Fibroblast of lung (primary cell): Measurements from ENCODE around the gene HIVEP3.

Experiments used
- CTCF ChIP-seq, 2 donors: IDR thresholded peaks in 1 of 2; conservative IDR thresholded peaks in 1 of 2; 1 replicate in 1 of 2; 2 replicates in 1 of 2; pipeline ENCODE4 v1.5.1; 2011 to 2012; ENCODE audit warnings: low read length in 2 of 2, control low read depth in 1 of 2, inconsistent platforms in 1 of 2, low read depth in 1 of 2, mild to moderate bottlenecking in 1 of 2
- EZH2 ChIP-seq: IDR thresholded peaks from 2 replicates; pipeline ENCODE4 v1.5.1; 2012; ENCODE audit warnings: low read length, control low read depth, mild to moderate bottlenecking; ENCODE audit errors: missing control alignments

DNA sequence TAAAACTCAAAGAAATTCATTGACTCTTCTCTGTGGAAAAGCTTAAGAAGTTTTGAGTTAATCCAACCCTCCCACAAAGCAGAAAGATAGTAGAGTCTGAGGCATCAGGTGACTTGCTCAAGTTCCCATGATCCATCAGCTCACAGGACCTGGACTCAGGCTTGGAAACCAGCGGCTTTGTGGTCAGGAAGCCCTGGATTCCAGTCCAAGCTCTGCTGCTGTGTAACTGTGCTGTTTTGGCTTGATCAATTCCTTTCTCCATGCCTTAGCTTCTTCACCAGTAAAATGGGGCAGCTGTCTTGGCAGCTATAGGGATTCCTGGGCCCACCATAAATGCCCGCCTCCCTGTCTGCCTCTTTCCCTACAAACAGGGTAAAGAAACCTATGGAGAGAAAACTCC is 180.2 kb downstream of the HIVEP3 start:
- TF ChIP-seq CTCF (conservative IDR thresholded peaks at IDR 0.05 in 1 of 2, IDR thresholded peaks at IDR 0.05 in 1 of 2; ENCODE audit: low read depth in 1 of 2, low read length in 2 of 2) (no peak), EZH2 (no peak)
